Astrocyte of the cerebellum (primary cell): Measurements from ENCODE around the gene FSTL1.

Experiments used
- DNase-seq: peaks from one replicate; pipeline ENCODE4 v3.0.0-alpha.2; 2011; ENCODE audit warnings: low read depth
- H3K4me3 ChIP-seq: 2 replicates; pipeline ENCODE4 v1.5.1; 2011; ENCODE audit warnings: mild to moderate bottlenecking, low read depth, low read length, moderate library complexity
- CTCF ChIP-seq: IDR thresholded peaks from 2 replicates; pipeline ENCODE4 v1.5.1; 2012; ENCODE audit warnings: low read length, low read depth, moderate library complexity, mild to moderate bottlenecking; ENCODE audit errors: missing control alignments
- in situ Hi-C: cut with HindIII; loops from 2 replicates; pipeline ENCODE4 v1.10.0; 2017; ENCODE audit warnings: low sequenced_read_pairs

Gene FSTL1

GRCh38 chr3:120451272-120451761 is 525 bp upstream of the FSTL1 start:
- TF ChIP-seq CTCF = no peak
- in situ Hi-C loops = no loop called here
- H3K4me3 ChIP-seq = peak overlapping the region; percentile 97
- no peak for DNase-seq

GRCh38 chr3:120449701-120450599 is 842 bp downstream of the FSTL1 start:
- no peak for DNase-seq
- H3K4me3 ChIP-seq = peak overlapping the region; percentile 97
- no peak for TF ChIP-seq CTCF
- in situ Hi-C loops = no loop called here

- peak overlapping the region; percentile 97 for H3K4me3 ChIP-seq
- no peak for DNase-seq
- in situ Hi-C loops = no loop called here
- TF ChIP-seq CTCF = no peak
These were observed 1.5 kb downstream of the FSTL1 start for GRCh38 chr3:120449251-120449650.

- in situ Hi-C loops = no loop called here
- H3K4me3 ChIP-seq = peak overlapping the region; percentile 97
- peak; percentile 76 for DNase-seq
- no peak for TF ChIP-seq CTCF
These were observed 2.0 kb downstream of the FSTL1 start for GRCh38 chr3:120448756-120449155.

GRCh38 chr3:120446891-120447668 is 3.7 kb downstream of the FSTL1 start:
- TF ChIP-seq CTCF = no peak
- no peak for DNase-seq
- in situ Hi-C loops = no loop called here
- H3K4me3 ChIP-seq = peak overlapping the region; percentile 30

- H3K4me3 ChIP-seq = no peak overlapping the region
- DNase-seq = no peak
- in situ Hi-C loops = no loop called here
- no peak for TF ChIP-seq CTCF
These were observed 5.1 kb downstream of the FSTL1 start for GRCh38 chr3:120445654-120446053.
